CD14-positive monocyte (primary cell): ENCODE measurements around the gene MSH4. TPM values are rescaled to one million over a fixed set of nuclear protein-coding genes. Genes with fewer than 3 reads are reported as not detected.

Experiments
- DNase-seq, 3 donors: peaks; one replicate each; pipeline ENCODE4 v3.0.0-alpha.2; 2011 to 2022
- H2AFZ ChIP-seq: 2 replicates; pipeline ENCODE4 v1.6.0; 2012; ENCODE audit warnings: mild to moderate bottlenecking, low read depth, low read length, inconsistent platforms; ENCODE audit not compliant: insufficient read depth, poor library complexity, severe bottlenecking
- H3K27ac ChIP-seq, 2 donors: 1 replicate in 1 of 2; 2 replicates in 1 of 2; pipeline ENCODE4 v1.5.1; 2012 to 2013; ENCODE audit warnings: low read length in 2 of 2, control low read depth in 1 of 2, inconsistent platforms in 1 of 2, low read depth in 1 of 2, mild to moderate bottlenecking in 1 of 2
- H3K27me3 ChIP-seq, 2 donors: one replicate each; pipeline versions ENCODE4 v1.6.0 to v1.6.1; 2011 to 2013; ENCODE audit warnings: low read length in 2 of 2; ENCODE audit not compliant: control insufficient read depth in 2 of 2, insufficient read depth in 2 of 2
- H3K36me3 ChIP-seq, 2 donors: replicated peaks in 1 of 2; 1 replicate in 1 of 2; 2 replicates in 1 of 2; pipeline versions ENCODE4 v1.5.1 to v1.6.1; 2012 to 2013; ENCODE audit warnings: low read length in 2 of 2, control low read depth in 1 of 2, inconsistent platforms in 1 of 2, mild to moderate bottlenecking in 1 of 2; ENCODE audit not compliant: insufficient read depth in 2 of 2, control insufficient read depth in 1 of 2
- H3K4me1 ChIP-seq, 2 donors: 1 replicate in 1 of 2; 2 replicates in 1 of 2; pipeline versions ENCODE4 v1.5.1 to v1.6.1; 2012 to 2013; ENCODE audit warnings: low read length in 2 of 2, control low read depth in 1 of 2, inconsistent platforms in 1 of 2, mild to moderate bottlenecking in 1 of 2, moderate library complexity in 1 of 2; ENCODE audit not compliant: insufficient read depth in 2 of 2, control insufficient read depth in 1 of 2
- H3K4me2 ChIP-seq: replicated peaks from 2 replicates; pipeline ENCODE3; 2012; ENCODE audit warnings: low read length, moderate library complexity, mild to moderate bottlenecking; ENCODE audit not compliant: poor library complexity, severe bottlenecking; ENCODE audit errors: extremely low read depth
- H3K4me3 ChIP-seq, 3 experiments: fragments of 200-600 bp in 1 of 3; sonication (generic) in 1 of 3; replicated peaks in 1 of 3; 1 replicate in 2 of 3; 2 replicates in 1 of 3; pipeline ENCODE4 v1.5.1; 2011 to 2013; ENCODE audit warnings: low read length in 3 of 3, mild to moderate bottlenecking in 3 of 3, control low read depth in 2 of 3, low read depth in 2 of 3, inconsistent platforms in 1 of 3, moderate library complexity in 1 of 3
- H3K79me2 ChIP-seq: 2 replicates; pipeline ENCODE4 v1.6.0; 2012; ENCODE audit warnings: mild to moderate bottlenecking, control low read depth, inconsistent platforms, low read length, moderate library complexity; ENCODE audit not compliant: insufficient read depth
- H3K9ac ChIP-seq: 2 replicates; pipeline ENCODE4 v1.6.0; 2017; ENCODE audit warnings: low read length, mild to moderate bottlenecking; ENCODE audit not compliant: insufficient read depth, poor library complexity, severe bottlenecking
- H3K9me3 ChIP-seq, 2 donors: replicated peaks in 1 of 2; 1 replicate in 1 of 2; 2 replicates in 1 of 2; pipeline versions ENCODE4 v1.5.1 to v1.6.1; 2012 to 2013; ENCODE audit warnings: low read length in 2 of 2, control low read depth in 1 of 2; ENCODE audit not compliant: control insufficient read depth in 1 of 2, insufficient read depth in 1 of 2
- H4K20me1 ChIP-seq: 2 replicates; pipeline ENCODE4 v1.6.0; 2012; ENCODE audit warnings: mild to moderate bottlenecking, low read length, control low read depth, moderate library complexity; ENCODE audit not compliant: insufficient read depth
- H3K27ac Mint-ChIP-seq, 7 donors: one replicate each; pipeline ENCODE4 v1.8.0; 2020; ENCODE audit warnings: mild to moderate bottlenecking in 7 of 7, mixed read lengths in 7 of 7, moderate library complexity in 6 of 7, inconsistent platforms in 2 of 7
- H3K27me3 Mint-ChIP-seq, 3 donors: one replicate each; pipeline ENCODE4 v1.8.0; 2021 to 2022; ENCODE audit warnings: low read depth in 3 of 3, mild to moderate bottlenecking in 3 of 3, mixed read lengths in 3 of 3, moderate library complexity in 3 of 3, inconsistent platforms in 1 of 3
- H3K36me3 Mint-ChIP-seq, 2 donors: one replicate each; pipeline ENCODE4 v1.8.0; 2020; ENCODE audit warnings: mixed read lengths in 2 of 2, inconsistent platforms in 1 of 2, mild to moderate bottlenecking in 1 of 2
- H3K4me1 Mint-ChIP-seq: one replicate; pipeline ENCODE4 v1.8.0; 2020; ENCODE audit warnings: mild to moderate bottlenecking, mixed read lengths
- H3K4me3 Mint-ChIP-seq, 2 donors: one replicate each; pipeline ENCODE4 v1.8.0; 2020; ENCODE audit warnings: mild to moderate bottlenecking in 2 of 2, mixed read lengths in 2 of 2, moderate library complexity in 1 of 2
- H3K9me3 Mint-ChIP-seq, 7 donors: one replicate each; pipeline ENCODE4 v1.8.0; 2020 to 2022; ENCODE audit warnings: mixed read lengths in 7 of 7, mild to moderate bottlenecking in 6 of 7, moderate library complexity in 6 of 7, inconsistent platforms in 2 of 7
- WGBS: methylation state at CpG from one replicate; pipeline ENCODE4 v1.1.5; 2013; ENCODE audit warnings: missing lambda C conversion rate; ENCODE audit not compliant: insufficient coverage; 5-methylcytosine and 5-hydroxymethylcytosine counted together
- intact Hi-C, 2 donors: fragments of 100-400 bp; cut with micrococcal nuclease; formaldehyde crosslinking; loops; one replicate each; pipeline versions ENCODE4 v1.15.0 to v1.15.1; 2023
- polyA plus RNA-seq, 3 donors: library from polyadenylated mRNA; depleted of rRNA in 1 of 3; unstranded in 2 of 3; stranded (reverse) in 1 of 3; fragments of 300-500 nt in 2 of 3; fragments of >200 nt in 1 of 3; fragmentation: Illumina TruSeq in 2 of 3; gene quantifications; 1 replicate in 2 of 3; 2 replicates in 1 of 3; pipeline ENCODE4 v1.2.3, GENCODE V29; 2012 to 2021
- TF ChIP-seq, protein P1 (sequence below): fragments of 200-600 bp; IDR thresholded peaks from one replicate; pipeline ENCODE4 v1.8.0; 2022; ENCODE audit warnings: antibody characterized with exemption, mild to moderate bottlenecking

MSH4 gene
- polyA plus RNA-seq, 3 donors = 0.07 TPM; not detected in 2

DNA sequence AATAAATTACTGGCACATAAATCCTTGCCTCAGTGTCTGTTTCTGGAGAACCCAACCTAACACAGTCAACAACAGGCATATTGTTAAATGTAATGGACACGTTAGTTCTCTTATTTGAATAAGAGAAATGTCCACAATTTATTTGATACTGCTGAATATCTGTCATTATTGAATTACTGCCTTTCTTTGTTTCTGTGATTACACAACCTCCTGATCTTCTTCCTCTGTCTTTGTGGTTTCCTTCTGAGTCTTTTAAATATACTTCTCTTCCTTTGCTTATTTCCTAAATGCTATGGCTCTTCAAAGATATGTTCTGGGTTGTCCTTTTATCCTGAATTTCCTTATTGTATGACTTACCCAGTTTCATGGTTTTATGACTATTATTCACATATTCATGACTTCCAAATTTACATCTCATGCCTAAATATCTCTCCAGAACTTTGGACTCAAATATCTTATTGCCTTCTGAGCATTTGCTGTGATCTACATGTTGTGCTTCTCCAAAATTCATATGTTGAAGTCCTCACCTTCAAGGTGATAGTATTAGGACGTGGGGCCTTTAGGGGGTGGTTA is 39.9 kb downstream of the MSH4 start:
- Histone ChIP-seq H3K36me3 (no peaks in the 10 kb centered on the region), H3K4me2 (no peak overlapping the region), H3K4me3 (no peak overlapping the region), H3K27me3 (no peaks in the 10 kb centered on the region), H3K9ac (no peak overlapping the region), H3K79me2 (no peaks in the 10 kb centered on the region), H3K27ac (no peak overlapping the region), H3K4me1 (peaks cover 0 to 9% of the 10 kb centered on the region in 2 donors), H4K20me1 (no peaks in the 10 kb centered on the region), H2AFZ (no peak overlapping the region), H3K9me3 (no peaks in the 10 kb centered on the region)
- Mint-ChIP-seq H3K36me3 (no peaks in the 10 kb centered on the region), H3K4me1 (peaks cover 23% of the 10 kb centered on the region), H3K4me3 (no peak overlapping the region), H3K27me3 (peaks cover 0 to 5% (median 0%) of the 10 kb centered on the region in 3 donors), H3K27ac (peak overlapping the region in 1 of 7 donors; percentile 12), H3K9me3 (peaks cover 0 to 21% (median 13%) of the 10 kb centered on the region in 7 donors)
- TF ChIP-seq, protein P1, sequence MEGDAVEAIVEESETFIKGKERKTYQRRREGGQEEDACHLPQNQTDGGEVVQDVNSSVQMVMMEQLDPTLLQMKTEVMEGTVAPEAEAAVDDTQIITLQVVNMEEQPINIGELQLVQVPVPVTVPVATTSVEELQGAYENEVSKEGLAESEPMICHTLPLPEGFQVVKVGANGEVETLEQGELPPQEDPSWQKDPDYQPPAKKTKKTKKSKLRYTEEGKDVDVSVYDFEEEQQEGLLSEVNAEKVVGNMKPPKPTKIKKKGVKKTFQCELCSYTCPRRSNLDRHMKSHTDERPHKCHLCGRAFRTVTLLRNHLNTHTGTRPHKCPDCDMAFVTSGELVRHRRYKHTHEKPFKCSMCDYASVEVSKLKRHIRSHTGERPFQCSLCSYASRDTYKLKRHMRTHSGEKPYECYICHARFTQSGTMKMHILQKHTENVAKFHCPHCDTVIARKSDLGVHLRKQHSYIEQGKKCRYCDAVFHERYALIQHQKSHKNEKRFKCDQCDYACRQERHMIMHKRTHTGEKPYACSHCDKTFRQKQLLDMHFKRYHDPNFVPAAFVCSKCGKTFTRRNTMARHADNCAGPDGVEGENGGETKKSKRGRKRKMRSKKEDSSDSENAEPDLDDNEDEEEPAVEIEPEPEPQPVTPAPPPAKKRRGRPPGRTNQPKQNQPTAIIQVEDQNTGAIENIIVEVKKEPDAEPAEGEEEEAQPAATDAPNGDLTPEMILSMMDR = no peak
- intact Hi-C loops = no loop called here
- WGBS = no CpG with 5 or more reads among the region's 2 CpGs
- no peak for DNase-seq

DNA sequence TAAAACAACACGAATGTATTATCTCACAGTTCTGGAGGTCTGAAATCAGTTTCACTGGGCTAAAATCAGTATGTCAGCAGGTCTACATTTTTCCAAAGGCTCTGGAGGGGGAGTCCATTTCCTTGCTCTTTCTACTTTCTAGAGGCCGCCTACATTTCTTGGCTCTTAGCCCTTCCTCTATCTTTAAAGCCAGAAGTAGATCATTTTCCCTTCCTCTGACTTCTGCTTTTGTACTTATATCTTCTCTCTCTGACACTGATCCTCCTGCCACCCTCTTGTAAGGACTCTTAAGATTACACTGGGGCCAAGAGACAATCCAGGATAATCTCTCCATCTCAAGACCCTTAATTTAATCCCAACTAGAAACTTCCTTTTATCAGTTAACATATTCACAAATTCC is 41.4 kb downstream of the MSH4 start:
- Histone ChIP-seq H3K4me3 (no peak overlapping the region), H3K4me1 (peaks cover 0 to 9% of the 10 kb centered on the region in 2 donors), H4K20me1 (no peaks in the 10 kb centered on the region), H2AFZ (no peak overlapping the region), H3K36me3 (no peaks in the 10 kb centered on the region), H3K9ac (no peak overlapping the region), H3K79me2 (no peaks in the 10 kb centered on the region), H3K27me3 (no peaks in the 10 kb centered on the region), H3K27ac (no peak overlapping the region), H3K4me2 (no peak overlapping the region), H3K9me3 (no peaks in the 10 kb centered on the region)
- H3K4me3 Mint-ChIP-seq = no peak overlapping the region
- 33% methylated on average over 1 of the region's 2 CpGs for WGBS
- H3K4me1 Mint-ChIP-seq = peaks cover 23% of the 10 kb centered on the region
- peak overlapping the region in 1 of 7 donors; percentile 2 for H3K27ac Mint-ChIP-seq
- H3K36me3 Mint-ChIP-seq = no peaks in the 10 kb centered on the region
- intact Hi-C loops = no loop called here
- no peak for DNase-seq
- TF ChIP-seq, protein P1 = no peak
- peaks cover 0 to 5% (median 0%) of the 10 kb centered on the region in 3 donors for H3K27me3 Mint-ChIP-seq
- peaks cover 0 to 18% (median 11%) of the 10 kb centered on the region in 7 donors for H3K9me3 Mint-ChIP-seq
